HL-60 (cell line): ENCODE data around the gene IYD.

Experiments
- DNase-seq, 2 experiments: peaks; one replicate each; pipeline ENCODE4 v3.0.0-alpha.2; 2010 to 2020; ENCODE audit warnings: low read depth in 1 of 2, low spot score in 1 of 2
- H3K27ac ChIP-seq: fragments of 250-450 bp; sonication (Bioruptor Pico); replicated peaks from 2 replicates; pipeline ENCODE4 v1.5.1; 2020; ENCODE audit warnings: mild to moderate bottlenecking, moderate library complexity
- H3K27me3 ChIP-seq: fragments of 250-450 bp; sonication (Bioruptor Pico); 2 replicates; pipeline ENCODE4 v1.5.1; 2021; ENCODE audit warnings: mild to moderate bottlenecking, moderate library complexity; ENCODE audit not compliant: insufficient read depth, poor library complexity, severe bottlenecking
- H3K4me3 ChIP-seq: replicated peaks from 2 replicates; pipeline ENCODE4 v1.5.1; 2011; ENCODE audit warnings: mild to moderate bottlenecking, control low read depth, low read length; ENCODE audit not compliant: insufficient read depth
- CTCF ChIP-seq: IDR thresholded peaks from one replicate; pipeline ENCODE4 v1.5.1; 2011; ENCODE audit warnings: low read length, control low read depth, inconsistent platforms; ENCODE audit not compliant: insufficient read depth
- GABPA ChIP-seq: IDR thresholded peaks from 2 replicates; pipeline ENCODE4 v1.6.1; 2012; ENCODE audit warnings: low read depth
- POLR2AphosphoS5 ChIP-seq: IDR thresholded peaks from 2 replicates; pipeline ENCODE4 v1.6.1; 2012; ENCODE audit warnings: low read depth
- REST ChIP-seq: IDR thresholded peaks from 2 replicates; pipeline ENCODE4 v1.6.1; 2012; ENCODE audit warnings: low read depth; ENCODE audit not compliant: insufficient replicate concordance
- SPI1 ChIP-seq: IDR thresholded peaks from 2 replicates; pipeline ENCODE4 v1.6.1; 2012; ENCODE audit warnings: low read depth, mild to moderate bottlenecking, borderline replicate concordance

IYD gene

GRCh38 chr6:150427843-150428242 lies 59.0 kb downstream of the IYD start:
- no peak for TF ChIP-seq CTCF
- TF ChIP-seq POLR2AphosphoS5: no peak
- TF ChIP-seq REST: no peak
- TF ChIP-seq GABPA: no peak
- no peak for TF ChIP-seq SPI1
- no peak overlapping the region for H3K4me3 ChIP-seq
- no peaks in the 10 kb centered on the region for H3K27me3 ChIP-seq
- no peak for DNase-seq
- no peak overlapping the region for H3K27ac ChIP-seq

GRCh38 chr6:150430815-150431214 lies 62.0 kb downstream of the IYD start:
- Histone ChIP-seq H3K27me3 (no peaks in the 10 kb centered on the region), H3K27ac (no peak overlapping the region), H3K4me3 (no peak overlapping the region)
- TF ChIP-seq POLR2AphosphoS5 (no peak), CTCF (no peak), REST (no peak), GABPA (no peak), SPI1 (no peak)
- no peak for DNase-seq

DNA sequence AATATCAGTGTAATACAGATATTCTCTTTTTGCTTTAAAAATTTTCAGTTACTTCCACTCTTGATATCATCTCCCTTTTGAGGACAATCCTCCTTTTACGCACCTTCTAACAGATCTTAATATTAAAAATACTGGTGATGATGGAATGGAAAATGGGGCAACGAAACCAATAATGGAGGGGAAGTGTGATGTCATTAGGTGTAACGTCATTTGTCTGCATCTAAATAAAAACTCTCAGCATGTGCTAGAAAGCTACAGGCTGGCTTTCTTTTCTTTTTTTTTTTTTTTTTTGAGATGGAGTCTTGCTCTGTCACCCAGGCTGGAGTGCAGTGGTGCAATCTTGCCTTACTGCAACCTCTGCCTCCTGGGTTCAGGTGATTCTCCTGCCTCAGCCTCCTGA lies 66.5 kb downstream of the IYD start:
- DNase-seq: no peak
- no peak overlapping the region for H3K4me3 ChIP-seq

More for the DNA sequence above, 66.5 kb downstream of the IYD start:
- Histone ChIP-seq H3K27me3 (no peaks in the 10 kb centered on the region), H3K27ac (no peak overlapping the region)
- no peak for TF ChIP-seq GABPA
- no peak for TF ChIP-seq SPI1
- no peak for TF ChIP-seq REST
- TF ChIP-seq POLR2AphosphoS5: no peak
- no peak for TF ChIP-seq CTCF
